ENCODE data around the gene EMP2.
"Not testable (repeated sequence)": the region's sequence is repeated elsewhere in the genome, so short reads cannot be mapped to it uniquely, and the experiment has no call there.

EMP2 gene

GRCh38 chr16:10579965-10580882 is at the start of gene EMP2:
Gene EMP2 (minus strand): TSS chr16:10580598. CDS start chr16:10547617, 32,981 bp downstream.
- in situ Hi-C loops (cut with MboI; ENCODE audit: low sequenced_read_pairs): no loop called here

- in situ Hi-C loops (cut with MboI; ENCODE audit: low sequenced_read_pairs): no loop called here
These were observed 49.2 kb upstream of the EMP2 start for GRCh38 chr16:10629592-10629963.

GRCh38 chr16:10625595-10626357 is 45.4 kb upstream of the EMP2 start:
- in situ Hi-C loops (cut with MboI; ENCODE audit: low sequenced_read_pairs): no loop called here

- in situ Hi-C loops (cut with MboI; ENCODE audit: low sequenced_read_pairs): no loop called here
These were observed 44.1 kb upstream of the EMP2 start for GRCh38 chr16:10624527-10624926.

DNA sequence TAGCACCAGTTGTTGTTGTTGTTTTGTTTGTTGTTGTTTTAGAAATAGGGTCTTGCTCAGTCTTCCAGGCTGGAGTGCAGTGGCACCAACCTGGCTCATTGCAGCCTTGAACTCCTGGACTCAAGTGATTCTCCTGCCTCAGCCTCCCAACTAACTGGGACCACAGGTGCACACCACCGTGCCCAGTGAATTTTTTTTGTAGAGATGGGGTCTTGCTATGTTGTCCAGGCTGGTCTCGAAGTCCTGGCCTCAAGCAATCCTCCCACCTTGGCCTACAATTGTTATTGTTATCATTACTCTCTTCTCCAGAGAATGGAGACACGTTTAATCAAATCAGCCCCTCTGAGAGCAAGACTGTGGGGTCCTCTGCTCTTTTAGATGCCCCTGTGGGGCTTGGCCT is 42.7 kb upstream of the EMP2 start:
- in situ Hi-C loops (cut with MboI; ENCODE audit: low sequenced_read_pairs): no loop called here

DNA sequence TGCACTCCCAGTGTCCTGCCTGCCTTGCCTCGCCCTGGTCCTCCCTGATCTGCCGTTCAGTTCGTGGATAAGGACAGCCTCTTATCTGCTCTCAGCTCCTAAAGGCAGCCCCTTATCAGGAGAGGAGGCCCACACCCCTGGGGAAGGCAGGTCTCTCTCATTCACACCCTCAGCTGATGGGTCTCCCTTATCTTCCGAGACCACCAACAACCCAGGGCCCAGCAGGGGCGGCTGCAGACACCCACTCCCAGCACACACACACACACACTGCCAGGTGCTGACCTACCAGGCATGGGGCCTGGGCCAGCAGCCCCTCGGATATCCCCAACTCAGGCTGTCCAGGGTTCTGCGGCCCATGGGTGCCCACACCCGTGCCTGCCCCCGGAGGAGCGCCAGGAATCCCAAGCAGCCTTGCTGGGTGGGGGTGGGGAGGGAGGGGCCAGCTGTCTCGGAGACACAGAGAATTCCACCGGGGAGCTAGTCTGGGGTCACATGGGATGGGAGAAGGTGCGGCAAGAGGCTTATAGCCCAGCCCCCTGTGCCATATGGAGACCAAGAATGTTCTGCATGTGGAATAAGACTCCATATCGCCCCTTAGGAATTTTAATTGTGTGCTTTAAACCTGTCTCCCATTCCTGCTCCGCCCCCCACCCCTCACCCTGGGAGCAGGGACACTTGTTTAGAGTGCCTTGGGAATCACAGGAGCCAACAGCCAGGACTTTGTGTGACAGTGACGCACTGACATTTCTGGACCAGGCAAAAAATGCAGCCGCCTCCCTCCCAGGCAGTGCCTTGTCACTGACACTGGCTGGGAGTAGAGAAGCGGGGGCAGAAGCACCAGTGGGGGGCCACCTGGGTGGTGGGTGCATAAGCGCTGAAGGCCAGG is 41.9 kb upstream of the EMP2 start:
- in situ Hi-C loops (cut with MboI; ENCODE audit: low sequenced_read_pairs): no loop called here

GRCh38 chr16:10621216-10621949 is 41.0 kb upstream of the EMP2 start:
- in situ Hi-C loops (cut with MboI; ENCODE audit: low sequenced_read_pairs): not testable (repeated sequence)

DNA sequence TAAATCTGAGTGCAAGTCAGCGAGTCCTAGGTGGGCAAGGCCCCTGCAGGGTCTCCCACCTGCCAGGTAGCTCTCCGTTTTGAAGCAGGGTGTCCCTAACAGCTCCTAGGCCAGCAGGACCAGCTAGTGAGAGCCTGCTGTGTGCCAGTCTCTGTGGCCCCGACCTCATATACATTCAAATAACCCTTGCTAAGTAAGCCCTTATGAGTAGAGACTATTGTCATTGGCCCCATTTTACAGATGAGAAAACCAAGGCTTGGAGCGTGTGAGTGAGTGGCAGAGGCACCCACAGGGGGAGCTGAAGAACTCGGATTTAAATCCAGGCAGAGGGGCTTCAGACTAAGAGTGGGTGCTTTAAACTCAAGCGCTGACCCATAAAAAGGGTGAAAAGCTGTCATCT is 39.7 kb upstream of the EMP2 start:
- in situ Hi-C loops (cut with MboI; ENCODE audit: low sequenced_read_pairs): no loop called here

- in situ Hi-C loops (cut with MboI; ENCODE audit: low sequenced_read_pairs): no loop called here
These were observed 39.0 kb upstream of the EMP2 start for GRCh38 chr16:10619271-10619849.

- in situ Hi-C loops (cut with MboI; ENCODE audit: low sequenced_read_pairs): no loop called here
These were observed 38.4 kb upstream of the EMP2 start for GRCh38 chr16:10618710-10619209.

DNA sequence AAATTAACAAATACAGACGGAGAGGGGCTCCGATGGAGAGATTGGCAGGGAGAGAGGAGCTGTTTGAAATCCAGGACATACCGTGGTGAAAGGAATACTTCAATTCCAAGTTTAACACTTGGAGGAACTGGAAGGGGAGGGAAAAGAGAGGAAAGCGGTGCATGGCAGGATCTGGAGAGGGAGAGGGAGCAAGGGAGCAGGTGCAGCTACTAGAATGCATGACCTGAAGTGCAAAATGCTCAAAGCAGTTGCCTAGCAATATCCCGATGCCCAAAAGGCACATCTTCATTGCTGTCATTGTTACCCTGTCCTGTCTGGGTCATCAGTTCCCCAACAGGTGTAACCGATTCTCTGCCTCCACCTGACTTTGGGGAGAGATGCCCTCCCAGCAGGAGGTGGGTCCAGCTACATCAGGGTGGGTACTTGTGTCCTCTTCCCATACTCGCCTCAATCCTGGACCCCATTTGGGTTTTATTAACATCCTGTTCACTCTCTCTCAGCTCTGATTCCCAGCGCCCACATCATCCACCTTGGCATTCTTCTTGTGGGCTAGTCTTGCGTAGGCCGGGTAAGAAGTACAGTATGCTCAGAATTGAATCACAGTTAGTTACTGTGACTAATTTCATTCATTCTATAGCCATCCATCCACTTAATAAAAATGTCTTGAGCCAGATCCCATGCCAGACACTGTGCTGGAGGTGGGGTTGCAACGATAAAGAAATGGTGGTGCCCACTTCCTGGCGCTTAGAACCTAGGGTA is 37.4 kb upstream of the EMP2 start:
- in situ Hi-C loops (cut with MboI; ENCODE audit: low sequenced_read_pairs): no loop called here

- in situ Hi-C loops (cut with MboI; ENCODE audit: low sequenced_read_pairs): no loop called here
These were observed 36.6 kb upstream of the EMP2 start for GRCh38 chr16:10616756-10617640.

DNA sequence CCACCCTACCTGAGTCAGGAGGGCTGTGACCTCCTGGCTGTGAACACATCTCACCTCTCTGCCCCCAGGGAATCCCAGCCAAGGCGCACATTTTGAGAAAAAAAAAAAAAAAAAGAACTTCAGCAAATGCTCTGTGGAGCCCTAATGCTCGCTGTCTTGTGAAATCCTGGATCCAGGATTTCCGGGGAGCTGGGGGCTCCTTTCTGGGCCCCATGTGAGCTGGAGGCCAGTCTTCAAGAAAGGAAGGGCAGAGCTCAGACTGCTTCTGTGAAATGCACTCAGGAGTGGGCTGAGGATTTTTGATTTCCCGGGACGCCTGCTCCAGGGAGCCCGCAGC is 36.0 kb upstream of the EMP2 start:
- in situ Hi-C loops (cut with MboI; ENCODE audit: low sequenced_read_pairs): no loop called here

GRCh38 chr16:10614685-10615084 is 34.3 kb upstream of the EMP2 start:
- in situ Hi-C loops (cut with MboI; ENCODE audit: low sequenced_read_pairs): no loop called here

- in situ Hi-C loops (cut with MboI; ENCODE audit: low sequenced_read_pairs): no loop called here
These were observed 33.5 kb upstream of the EMP2 start for GRCh38 chr16:10613785-10614485.

GRCh38 chr16:10612649-10613179 is 32.3 kb upstream of the EMP2 start:
- in situ Hi-C loops (cut with MboI; ENCODE audit: low sequenced_read_pairs): no loop called here

GRCh38 chr16:10611825-10612342 is 31.5 kb upstream of the EMP2 start:
- in situ Hi-C loops (cut with MboI; ENCODE audit: low sequenced_read_pairs): no loop called here
